AG08396 (cell line): ENCODE data around the gene LRP8.

Experiments
- DNase-seq: peaks from one replicate; pipeline ENCODE4 v3.0.0; 2012; ENCODE audit warnings: low spot score, mixed read lengths

The LRP8 gene

GRCh38 chr1:53328009-53328461, at the start of gene LRP8:
TSS of gene LRP8 (minus strand) at chr1:53328070. CDS start at chr1:53327912, 158 bp downstream.
- peak; percentile 95 for DNase-seq

GRCh38 chr1:53377438-53377841, 49.6 kb upstream of the LRP8 start:
- DNase-seq = no peak

GRCh38 chr1:53376742-53377437, 49.0 kb upstream of the LRP8 start:
- DNase-seq = no peak

- DNase-seq = no peak
Measured at GRCh38 chr1:53376041-53376461, 48.2 kb upstream of the LRP8 start.

GRCh38 chr1:53375440-53375839, 47.6 kb upstream of the LRP8 start:
- no peak for DNase-seq

- DNase-seq = no peak
Measured at GRCh38 chr1:53373246-53373645, 45.4 kb upstream of the LRP8 start.

GRCh38 chr1:53372501-53372951, 44.7 kb upstream of the LRP8 start:
- no peak for DNase-seq

- DNase-seq = no peak
Measured at GRCh38 chr1:53371851-53372250, 44.0 kb upstream of the LRP8 start.

GRCh38 chr1:53371121-53371666, 43.3 kb upstream of the LRP8 start:
- no peak for DNase-seq

- DNase-seq = no peak
Measured at GRCh38 chr1:53370369-53370961, 42.6 kb upstream of the LRP8 start.

GRCh38 chr1:53369761-53370160, 41.9 kb upstream of the LRP8 start:
- DNase-seq = no peak

- no peak for DNase-seq
Measured at GRCh38 chr1:53369034-53369750, 41.3 kb upstream of the LRP8 start.

- DNase-seq = no peak
Measured at GRCh38 chr1:53368314-53369033, 40.6 kb upstream of the LRP8 start.

GRCh38 chr1:53367503-53368313, 39.8 kb upstream of the LRP8 start:
- no peak for DNase-seq

- DNase-seq = no peak
Measured at GRCh38 chr1:53366901-53367502, 39.1 kb upstream of the LRP8 start.

- DNase-seq = no peak
Measured at GRCh38 chr1:53365437-53366063, 37.7 kb upstream of the LRP8 start.

GRCh38 chr1:53362851-53363642, 35.2 kb upstream of the LRP8 start:
- DNase-seq = no peak

GRCh38 chr1:53362270-53362669, 34.4 kb upstream of the LRP8 start:
- no peak for DNase-seq

GRCh38 chr1:53361541-53361961, 33.7 kb upstream of the LRP8 start:
- DNase-seq = no peak

GRCh38 chr1:53359934-53360276, 32.0 kb upstream of the LRP8 start:
- no peak for DNase-seq
